ENCODE measurements around the gene SUN3.

GRCh38 chr7:48041653-48041970 is 12.7 kb upstream of the SUN3 start:
- TF ChIP-seq CBX2 (IDR thresholded peaks at IDR 0.05; ENCODE audit: borderline replicate concordance, low read depth) (no peak), CTCF (IDR thresholded peaks at IDR 0.05) (no peak), RAD21 (conservative IDR thresholded peaks at IDR 0.05 in 1 of 2, IDR thresholded peaks at IDR 0.05 in 1 of 2) (no peak), POLR2A (IDR thresholded peaks at IDR 0.05; ENCODE audit: low read length) (no peak), PBX3 (IDR thresholded peaks at IDR 0.05) (no peak), FOSL2 (IDR thresholded peaks at IDR 0.05) (no peak), FOSL2 (CRISPR knock-in tag; IDR thresholded peaks at IDR 0.05) (no peak), REST (IDR thresholded peaks at IDR 0.05) (no peak), FOSB (CRISPR knock-in tag; IDR thresholded peaks at IDR 0.05) (no peak), CEBPB (IDR thresholded peaks at IDR 0.05) (no peak), EP300 (IDR thresholded peaks at IDR 0.05) (no peak), SMC3 (IDR thresholded peaks at IDR 0.05) (no peak)

Data from A549 (cell line).